Putamen (tissue), 1 donor: ENCODE data around the gene KDM7A.
"Not testable (repeated sequence)": the region's sequence is repeated elsewhere in the genome, so short reads cannot be mapped to it uniquely, and the experiment has no call there.

ENCODE experiments used
- DNase-seq: peaks from one replicate; pipeline ENCODE4 v3.0.0-alpha.2; 2016; ENCODE audit warnings: low spot score

The KDM7A gene

DNA sequence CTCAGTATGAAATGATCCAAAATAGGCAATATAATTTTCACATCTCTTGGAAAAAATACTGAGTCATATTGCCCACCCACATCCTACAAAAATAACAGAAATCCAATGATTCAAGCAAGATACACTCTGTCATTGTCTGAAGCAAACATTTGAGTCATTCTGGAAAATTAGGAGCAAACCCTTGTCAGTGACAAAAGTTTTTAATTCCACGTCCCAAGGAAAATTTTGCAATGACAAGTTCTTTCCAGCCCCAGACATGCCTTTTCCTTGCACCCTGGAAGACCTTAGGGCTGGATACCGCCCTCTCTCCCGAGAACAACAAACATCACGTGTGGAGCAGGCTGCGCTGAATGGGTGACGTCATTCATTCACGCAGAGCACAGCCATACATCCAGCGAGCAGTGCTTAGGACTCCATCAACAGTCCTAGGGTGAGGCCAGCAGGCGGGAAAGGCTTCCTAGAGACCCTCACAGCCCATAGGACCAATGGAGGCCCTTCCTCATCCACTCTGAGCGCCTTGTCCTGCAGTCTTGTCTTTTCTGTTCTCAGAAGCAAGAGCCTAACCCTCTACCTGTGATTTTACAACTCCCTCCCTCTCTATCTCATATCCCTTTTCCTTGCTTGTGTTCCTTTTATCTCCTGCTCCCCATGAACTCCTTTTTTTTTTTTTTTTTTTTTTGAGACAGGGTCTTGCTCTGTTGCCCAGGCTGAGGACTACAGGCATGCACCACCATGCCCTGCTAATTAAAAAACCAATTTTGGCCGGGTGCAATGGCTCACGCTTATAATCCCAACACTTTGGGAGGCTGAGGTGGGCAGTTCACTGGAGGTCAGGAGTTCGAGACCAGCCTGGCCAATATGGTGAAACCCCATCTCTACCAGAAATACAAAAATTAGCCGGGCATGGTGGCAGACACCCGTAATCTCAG lies 23.5 kb upstream of the KDM7A start:
- no peak for DNase-seq

DNA sequence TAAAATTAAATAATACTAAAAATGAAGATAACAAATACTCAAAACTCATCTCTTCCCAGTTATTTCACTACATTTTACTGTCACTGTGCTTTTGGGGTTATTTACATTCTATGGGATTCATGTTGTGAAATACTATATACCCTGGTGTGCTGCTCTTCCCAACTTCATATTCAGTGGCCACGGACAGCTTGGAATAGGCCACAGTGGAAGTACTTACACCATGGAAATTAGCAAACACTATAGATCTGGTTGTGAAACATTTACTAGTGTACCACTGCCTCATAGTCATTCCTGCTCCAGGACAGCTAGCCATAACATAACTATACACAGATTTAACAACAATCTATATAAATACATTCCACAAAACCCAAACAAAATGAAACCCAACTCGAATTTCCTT lies 21.2 kb upstream of the KDM7A start:
- DNase-seq = no peak

DNA sequence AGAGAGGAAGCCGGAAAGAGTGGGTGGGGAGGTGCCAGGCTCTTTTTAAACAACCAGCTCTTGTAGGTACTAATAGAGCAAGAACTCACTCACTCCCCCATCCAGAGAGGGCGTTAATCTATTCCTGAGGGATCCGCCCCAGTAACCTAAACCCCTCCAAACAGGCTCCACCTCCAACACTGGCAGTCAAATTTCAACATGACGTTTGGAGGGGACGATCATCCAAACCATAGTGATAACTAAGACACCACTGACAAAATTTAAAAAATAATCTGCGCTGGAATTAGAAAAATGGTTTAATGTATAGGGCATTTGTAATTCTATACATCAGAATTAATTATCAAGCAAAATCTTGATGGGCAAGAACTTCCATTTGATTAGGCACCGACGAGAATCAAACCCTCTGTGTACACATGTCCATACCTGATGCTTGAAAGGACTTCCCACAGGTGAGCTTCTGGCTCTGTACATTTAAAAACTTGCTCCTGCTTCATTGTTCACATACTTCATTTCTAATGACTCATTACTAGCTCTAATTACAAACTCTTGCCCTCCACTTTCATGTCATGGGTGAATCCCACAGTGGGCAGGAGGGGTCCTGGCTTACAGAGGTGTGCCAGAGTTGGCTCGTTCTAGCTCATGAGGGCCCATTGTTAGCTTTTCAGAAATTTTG lies 20.6 kb upstream of the KDM7A start:
- DNase-seq = no peak

DNA sequence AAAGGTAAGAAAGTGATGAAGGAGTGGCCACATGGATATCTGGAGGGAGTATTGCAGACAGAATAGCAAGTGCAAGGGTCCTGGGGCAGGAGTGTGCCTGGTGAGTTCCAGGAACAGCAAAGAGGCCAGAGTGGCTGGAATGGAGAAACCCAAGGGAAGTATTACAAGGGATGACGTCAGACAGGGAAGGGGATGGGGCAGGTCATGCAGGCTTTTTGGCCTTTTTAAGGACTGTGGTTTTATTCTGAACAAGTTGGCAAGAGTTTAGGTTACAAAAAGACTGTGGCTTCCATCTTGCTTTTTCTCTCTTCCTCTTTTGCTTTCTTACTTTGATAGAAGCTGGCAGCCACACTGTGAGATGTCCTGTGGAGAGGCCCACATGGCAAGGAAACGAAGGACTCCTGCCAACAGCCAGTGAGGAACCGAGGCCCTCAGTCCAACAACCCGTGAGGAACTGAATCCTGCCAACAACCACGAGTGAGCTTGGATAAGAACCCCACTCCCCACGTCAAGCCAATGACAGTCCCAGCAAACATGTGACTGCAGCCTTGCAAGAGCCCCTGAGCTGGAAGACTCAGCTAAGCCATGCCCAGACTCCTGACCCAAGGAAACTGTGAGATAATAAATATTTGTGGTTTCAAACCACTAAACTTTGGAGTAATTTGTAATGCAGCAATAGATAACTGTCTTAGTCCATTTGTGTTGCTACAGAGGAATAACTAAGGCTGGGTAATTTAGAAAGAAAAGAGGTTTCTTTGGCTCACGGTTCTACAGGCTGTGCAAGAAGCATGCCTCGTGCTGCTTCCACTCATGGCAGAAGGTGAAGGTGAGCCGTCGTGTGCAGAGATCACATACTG lies 19.8 kb upstream of the KDM7A start:
- no peak for DNase-seq

DNA sequence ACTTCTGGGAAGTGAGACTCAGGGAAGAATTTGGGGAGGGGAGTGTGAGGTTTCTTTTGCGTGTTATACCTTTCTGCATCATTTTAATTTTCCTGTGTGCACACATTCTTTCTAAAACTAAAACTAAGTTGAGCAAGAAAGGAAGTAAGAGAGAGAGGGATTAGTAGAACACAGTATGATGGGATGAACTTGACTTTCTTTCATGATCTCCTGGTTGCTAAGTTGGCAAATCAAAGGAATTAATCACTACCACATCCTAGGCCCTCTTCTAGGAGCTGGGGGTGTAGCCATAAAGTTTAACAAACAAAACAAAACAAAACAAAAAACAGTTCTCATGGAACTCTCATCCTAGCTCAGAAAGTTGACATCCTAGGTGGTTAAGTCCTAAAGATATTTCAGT lies 19.1 kb upstream of the KDM7A start:
- DNase-seq = no peak

DNA sequence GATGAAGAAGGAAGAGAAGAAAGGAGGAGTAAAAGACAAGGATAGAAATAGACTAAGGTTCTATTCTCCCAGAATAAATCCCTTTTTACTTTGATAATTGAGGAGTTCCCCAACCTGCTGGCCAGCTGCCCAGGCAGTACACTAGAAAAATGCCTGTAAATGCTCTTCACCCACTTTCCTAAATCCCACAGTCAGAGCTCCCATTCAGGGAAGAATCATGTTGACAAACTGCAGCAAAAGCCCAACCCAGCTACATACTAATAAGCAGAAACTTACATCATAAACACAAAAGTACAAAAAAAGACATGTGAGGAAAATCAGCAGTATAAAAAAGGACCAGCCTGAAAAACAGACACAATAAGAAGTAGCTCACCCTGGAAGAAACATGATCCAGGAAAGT lies 15.8 kb upstream of the KDM7A start:
- DNase-seq = no peak

DNA sequence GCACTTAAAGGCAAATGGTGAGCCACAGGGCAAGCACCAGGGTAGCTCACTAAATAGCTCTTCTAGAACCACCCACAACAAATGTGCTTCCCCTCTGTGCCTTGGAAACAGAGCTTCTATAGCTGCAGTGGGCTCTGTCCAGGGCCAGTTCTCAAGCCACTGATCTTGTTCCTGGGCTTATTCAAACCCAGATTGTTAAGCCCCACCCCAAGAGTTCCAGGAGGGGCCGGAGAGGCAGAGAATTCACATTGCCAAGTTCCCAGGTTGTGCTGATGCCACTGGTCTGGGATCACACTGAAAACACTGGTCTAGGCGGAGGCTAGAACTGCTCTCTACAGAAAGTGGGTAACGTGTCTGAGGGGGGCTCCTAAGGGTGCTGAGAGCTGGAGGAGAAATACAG lies 15.4 kb upstream of the KDM7A start:
- no peak for DNase-seq

DNA sequence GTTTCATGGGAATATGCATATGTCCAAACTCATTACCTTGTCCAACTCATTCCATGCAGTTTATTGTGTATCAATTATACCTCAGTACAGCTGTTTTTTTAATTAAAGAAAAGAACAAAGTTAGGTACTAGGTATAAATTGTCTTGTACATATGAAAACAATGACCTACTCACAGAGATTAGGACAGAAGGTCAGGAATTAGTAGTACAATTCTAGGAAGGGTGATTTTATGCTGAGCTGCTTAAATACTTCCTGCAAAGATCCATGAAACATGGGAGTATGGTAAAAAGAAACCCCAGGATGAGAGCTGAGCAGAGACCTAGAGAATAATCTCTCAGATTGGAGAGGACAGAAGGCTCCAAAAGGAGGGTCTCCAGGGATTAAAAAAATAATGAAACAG lies 13.8 kb upstream of the KDM7A start:
- no peak for DNase-seq

DNA sequence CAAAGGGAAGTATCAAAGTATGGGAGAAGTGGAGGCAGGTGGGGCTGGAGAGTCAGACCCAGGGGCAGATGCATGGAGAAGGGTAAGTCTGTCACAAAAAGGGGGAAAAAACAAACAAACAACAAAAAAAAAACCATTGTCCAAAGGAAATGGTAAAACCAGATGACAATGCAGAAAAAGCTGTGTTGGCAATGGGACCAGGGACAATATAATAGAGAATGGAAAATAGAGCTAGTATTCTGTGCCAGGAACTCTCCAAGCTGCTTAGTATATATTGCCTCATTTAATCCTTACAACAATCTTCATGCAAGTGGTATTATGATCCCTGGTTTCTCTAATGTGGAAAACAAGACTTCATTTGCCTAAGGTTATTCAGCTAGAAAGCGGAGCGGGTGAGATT lies 13.1 kb upstream of the KDM7A start:
- no peak for DNase-seq

DNA sequence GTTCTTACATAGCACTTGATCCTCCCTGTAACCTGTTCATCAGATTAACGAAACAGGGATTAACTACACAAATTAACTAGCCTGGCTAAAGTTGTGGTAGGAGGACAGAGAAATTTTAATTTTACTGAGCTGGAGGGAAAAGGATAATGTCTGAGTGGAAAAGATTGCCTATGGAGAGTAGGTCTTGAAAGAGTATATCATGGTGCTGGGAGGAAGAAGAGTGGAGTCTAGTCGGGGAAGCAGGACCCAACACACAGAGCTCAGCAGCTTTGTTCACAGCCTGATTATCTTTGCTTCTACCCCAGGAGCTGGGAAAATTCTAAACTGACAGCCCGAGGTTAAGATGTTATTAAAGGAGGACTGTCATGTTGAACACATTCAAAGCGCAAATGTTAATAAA lies 6.1 kb upstream of the KDM7A start:
- no peak for DNase-seq

DNA sequence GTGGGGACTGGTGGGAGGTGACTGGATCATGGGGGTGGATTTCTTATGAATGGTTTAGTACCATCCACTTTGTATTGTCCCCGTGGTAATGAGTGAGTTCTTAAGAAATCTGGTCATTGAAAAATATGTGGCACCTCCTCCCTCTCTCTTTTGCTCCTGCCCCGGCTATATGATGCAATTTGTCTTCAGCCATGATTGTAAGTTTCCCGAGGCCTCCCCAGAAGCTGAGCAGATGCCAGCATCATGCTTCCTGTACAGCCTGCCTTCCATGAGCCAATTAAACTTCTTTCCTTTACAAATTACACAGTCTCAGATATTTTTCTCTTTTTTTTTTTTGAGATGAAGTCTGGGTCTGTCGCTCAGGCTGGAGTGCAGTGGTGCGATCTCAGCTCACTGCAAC lies 2.6 kb upstream of the KDM7A start:
- DNase-seq = no peak

DNA sequence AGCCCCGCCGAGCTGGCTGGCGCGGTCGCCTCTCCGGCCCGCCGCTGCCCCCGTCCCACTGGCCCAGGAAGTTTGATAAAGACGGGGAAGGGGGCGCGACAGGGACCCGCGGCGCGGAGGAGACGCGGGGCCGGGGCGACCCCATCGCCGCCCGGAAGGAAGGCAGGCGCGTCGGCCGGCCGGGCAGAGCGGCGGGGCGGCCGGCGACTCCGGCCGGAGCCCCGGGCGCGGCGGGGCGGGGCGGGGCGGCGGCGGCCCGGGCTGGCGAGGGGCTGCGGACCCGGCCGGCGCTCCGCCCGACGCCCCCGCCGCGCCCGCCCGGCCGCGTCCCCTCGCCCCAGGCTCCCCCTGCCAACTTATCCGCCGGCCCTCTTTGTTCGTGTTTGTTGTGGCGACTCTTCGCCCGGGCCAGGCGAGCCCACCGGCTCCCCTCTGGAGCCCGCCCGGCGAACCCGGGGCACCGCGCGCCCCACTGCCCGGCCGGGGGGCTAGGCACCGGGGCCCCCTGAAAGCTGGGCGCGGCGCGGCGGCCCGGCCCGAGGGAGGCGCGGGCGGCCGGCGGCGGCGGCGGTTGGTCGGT lies 571 bp downstream of the KDM7A start:
- no peak for DNase-seq

DNA sequence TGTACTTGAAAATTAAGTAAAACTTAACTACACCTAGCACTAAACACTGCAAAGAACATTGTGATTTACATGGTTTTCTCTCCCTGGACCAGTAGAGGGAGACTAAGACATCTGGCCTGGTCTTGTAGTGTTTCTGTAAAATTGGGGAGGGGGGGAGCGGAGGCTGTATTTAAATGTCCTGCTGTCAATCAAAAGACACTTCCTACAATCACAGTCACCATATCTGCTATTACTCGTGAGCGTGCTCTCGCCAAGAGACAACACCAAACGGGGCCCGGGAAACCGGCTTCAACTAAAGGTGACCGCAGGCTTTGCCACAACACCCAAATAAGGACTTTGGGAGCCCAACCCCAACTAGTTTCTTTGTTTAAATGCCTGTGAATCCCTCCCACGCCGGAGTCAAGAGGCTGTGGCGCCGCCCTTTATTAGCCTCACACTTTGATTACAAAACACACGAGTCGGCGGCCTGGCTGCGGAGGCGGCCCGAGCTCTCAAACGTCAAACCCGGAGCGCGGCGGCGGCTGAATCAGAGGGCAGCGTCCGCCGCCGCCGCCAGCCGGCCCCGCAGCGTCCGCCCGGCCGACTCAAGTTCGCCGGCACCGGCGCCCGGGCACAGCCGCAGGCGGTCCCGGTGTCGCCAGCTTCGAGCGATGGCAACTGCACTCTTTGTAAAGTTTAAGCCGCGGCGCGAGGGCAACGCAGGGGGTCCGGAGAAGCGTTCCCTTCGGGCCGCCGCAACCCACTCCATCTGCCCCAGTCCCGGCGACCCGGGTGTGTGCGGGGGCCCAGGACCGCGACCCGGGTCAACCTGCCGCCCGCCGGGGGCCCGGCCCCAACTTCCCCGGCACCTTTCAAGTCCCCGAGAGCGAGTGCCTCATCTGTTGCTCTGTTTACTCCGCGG lies 1.3 kb downstream of the KDM7A start:
- DNase-seq = peak; percentile 90

DNA sequence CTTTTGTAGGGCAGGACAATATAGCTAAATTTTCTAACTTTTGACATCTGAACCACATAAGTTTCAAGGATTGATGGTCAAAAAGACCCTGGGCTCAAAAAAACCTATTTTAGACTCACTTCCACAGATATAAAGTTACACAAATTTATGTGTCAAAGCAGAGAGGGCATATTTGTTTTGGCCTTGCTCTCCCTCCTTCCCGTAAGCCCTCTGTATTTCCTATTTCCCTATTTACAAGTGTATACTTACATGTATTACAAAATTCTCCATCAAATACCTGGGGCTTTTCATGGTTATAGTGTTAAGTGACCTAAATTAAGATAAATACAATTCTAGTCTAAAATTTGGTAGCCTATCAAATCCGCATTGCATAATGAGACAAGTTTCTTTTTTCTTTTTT lies 2.6 kb downstream of the KDM7A start:
- no peak for DNase-seq

DNA sequence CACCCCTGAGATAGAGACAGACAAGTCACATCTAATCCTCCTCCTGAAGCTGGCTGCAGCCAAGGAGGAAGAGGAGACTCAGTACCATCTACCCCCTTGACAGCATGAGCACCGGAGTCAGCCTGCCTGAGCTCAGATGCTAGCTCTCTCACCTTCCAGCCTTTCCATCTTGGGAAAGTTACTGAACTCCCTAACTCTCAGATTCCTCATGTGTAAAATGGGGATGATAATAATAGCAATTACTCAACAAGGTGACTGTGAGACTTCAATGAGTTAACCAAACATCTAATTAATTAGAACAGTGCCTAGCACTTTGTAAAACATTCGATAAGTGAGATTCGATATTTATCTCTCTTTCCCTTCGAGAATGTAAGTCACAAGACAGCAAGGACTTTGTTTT lies 6.4 kb downstream of the KDM7A start:
- DNase-seq = no peak

DNA sequence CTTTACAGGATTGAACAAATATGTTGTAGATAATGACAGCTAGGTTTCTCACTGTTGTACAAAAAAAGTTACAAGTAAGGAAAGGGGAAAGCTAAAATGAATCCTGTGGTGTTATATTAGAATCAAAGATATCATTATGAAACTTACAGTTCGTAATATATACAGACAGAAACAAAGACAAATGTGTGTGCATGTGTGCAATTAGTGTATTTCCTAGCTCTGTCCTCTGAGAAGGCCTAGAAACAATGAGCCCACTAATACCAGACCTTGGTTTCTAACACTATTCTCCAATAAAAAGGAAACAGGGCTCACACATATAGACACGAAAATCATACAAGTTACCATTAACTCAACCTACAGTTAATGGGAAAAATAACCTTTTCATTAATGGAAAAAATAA lies 8.0 kb downstream of the KDM7A start:
- DNase-seq = no peak

DNA sequence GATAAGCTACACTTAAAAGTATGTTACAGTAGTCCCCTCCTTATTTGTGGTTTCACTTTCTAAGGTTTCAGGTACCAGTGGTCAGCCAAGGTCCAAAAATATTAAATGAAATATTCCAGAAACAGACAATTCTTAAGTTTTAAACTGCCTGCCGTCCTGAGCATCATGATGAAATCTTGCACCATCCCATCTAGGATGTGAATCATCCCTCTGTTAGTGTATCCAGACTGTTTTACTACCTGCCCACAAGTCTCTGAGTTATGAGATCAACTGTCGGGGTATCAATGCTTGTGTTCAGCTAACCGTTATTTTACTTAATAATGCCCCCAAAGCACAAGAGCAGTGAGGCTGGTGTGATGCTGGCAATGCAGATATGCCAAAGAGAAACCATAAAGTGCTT lies 11.4 kb downstream of the KDM7A start:
- no peak for DNase-seq

DNA sequence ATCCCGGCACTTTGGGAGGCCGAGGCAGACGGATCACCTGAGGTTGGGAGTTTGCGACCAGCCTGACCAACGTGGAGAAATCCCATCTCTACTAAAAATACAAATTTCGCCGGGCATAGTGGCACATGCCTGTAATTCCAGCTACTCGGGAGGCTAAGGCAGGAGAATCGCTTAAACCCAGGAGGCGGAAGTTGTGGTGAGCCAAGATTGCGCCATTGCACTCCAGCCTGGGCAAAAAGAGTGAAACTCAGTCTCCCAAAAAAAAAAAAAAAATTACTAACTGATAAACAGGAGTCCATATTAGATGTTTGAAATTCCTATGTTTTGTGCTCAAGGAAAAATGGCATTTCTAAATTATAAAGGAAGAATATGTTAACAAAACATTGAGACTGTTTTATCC lies 14.7 kb downstream of the KDM7A start:
- DNase-seq = not testable (repeated sequence)

DNA sequence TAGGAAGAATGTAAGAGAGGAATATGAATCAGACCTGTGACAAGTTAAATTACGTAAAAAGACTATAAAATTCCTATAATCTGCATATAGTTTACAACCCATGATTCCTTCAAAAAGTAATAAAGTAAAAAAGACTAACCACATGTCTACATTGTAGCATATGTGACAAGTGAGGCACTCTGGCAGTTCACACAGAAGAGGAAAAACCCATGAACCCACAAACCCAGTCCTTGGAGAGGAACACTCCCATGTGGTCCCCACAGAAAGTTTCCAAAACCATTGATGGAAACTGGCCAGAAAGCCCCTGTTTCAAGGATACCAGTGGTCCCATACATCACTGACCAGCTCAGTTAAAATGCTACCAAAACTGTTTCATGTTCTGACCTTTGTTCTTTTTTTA lies 15.7 kb downstream of the KDM7A start:
- no peak for DNase-seq

DNA sequence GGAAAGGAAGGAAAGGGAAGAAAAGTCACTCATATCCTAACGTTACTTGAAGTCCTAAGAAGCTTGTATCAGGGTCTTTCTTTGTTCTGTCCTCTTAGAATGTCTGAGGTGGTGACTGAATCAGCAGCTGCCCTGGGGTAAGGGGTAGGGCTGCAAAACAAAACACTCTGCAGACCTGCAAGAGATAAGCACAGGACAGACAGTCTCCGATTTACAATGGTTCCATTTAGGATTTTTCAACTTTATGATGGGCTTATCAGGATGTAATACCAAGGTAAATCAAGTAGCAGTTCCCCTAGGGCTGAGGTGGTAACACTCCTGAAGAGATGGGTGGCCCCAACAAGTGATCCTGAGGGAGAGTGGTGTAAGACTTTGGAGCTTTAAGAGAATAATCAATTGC lies 16.5 kb downstream of the KDM7A start:
- DNase-seq = no peak

DNA sequence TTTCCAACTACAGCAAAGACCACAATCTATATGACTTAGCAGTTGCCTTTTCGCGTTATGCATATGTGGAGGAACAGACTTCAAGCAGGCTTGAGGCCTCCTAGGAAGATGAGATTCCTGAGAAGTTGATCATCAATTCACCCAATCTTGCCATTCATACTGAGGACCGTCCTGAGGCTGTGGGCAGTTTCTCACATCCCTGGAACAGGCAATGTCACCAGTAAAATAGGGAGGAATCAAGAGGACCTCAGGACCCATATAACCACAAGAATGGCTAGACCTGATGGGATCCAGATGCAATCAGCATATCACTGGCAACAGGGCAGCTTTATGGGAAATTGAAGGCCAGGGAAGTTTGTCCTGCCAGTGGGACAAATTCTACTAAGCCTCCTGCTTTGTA lies 17.3 kb downstream of the KDM7A start:
- no peak for DNase-seq
